ENCODE data around the gene IL34.

- no peak for TF ChIP-seq CTCF (IDR thresholded peaks at IDR 0.05)
- TF ChIP-seq POLR2A (IDR thresholded peaks at IDR 0.05) = no peak
- TF ChIP-seq POLR2AphosphoS5 (IDR thresholded peaks at IDR 0.05) = no peak
Observed at GRCh38 chr16:70692130-70692872, 45.9 kb downstream of the IL34 start.
